Ascending aorta (tissue), 2 donors: Measurements from ENCODE around the gene EIF4EBP2. TPM values are rescaled to one million over a fixed set of nuclear protein-coding genes. Genes with fewer than 3 reads are reported as not detected.
A peak's percentile ranks its signal among the peaks of the same experiment; 100 is the strongest.

Experiments used
- DNase-seq, 2 donors: peaks; one replicate each; pipeline ENCODE4 v3.0.0-alpha.2; 2019; ENCODE audit warnings: low spot score in 2 of 2
- H3K27ac ChIP-seq, 2 donors: fragments of 200-600 bp; sonication (generic); one replicate each; pipeline ENCODE4 v1.5.1; 2016 to 2017; ENCODE audit warnings: mild to moderate bottlenecking in 1 of 2
- H3K27me3 ChIP-seq: fragments of 200-600 bp; sonication (generic); one replicate; pipeline ENCODE4 v1.5.1; 2017
- H3K36me3 ChIP-seq, 2 donors: fragments of 200-600 bp; sonication (generic); one replicate each; pipeline ENCODE4 v1.5.1; 2016
- H3K4me1 ChIP-seq, 2 donors: fragments of 200-600 bp; sonication (generic); one replicate each; pipeline ENCODE4 v1.5.1; 2016 to 2017; ENCODE audit warnings: mild to moderate bottlenecking in 1 of 2
- H3K4me3 ChIP-seq, 2 donors: fragments of 200-600 bp; sonication (generic); one replicate each; pipeline ENCODE4 v1.5.1; 2016 to 2017; ENCODE audit warnings: mild to moderate bottlenecking in 1 of 2
- H3K9me3 ChIP-seq, 2 donors: fragments of 200-600 bp; sonication (generic); one replicate each; pipeline ENCODE4 v1.5.1; 2016
- intact Hi-C: fragments of 100-400 bp; cut with DNase I; formaldehyde crosslinking; loops from one replicate; pipeline ENCODE4 v1.15.1; 2023
- total RNA-seq: library from RNA; depleted of rRNA; stranded (reverse); fragments of >200 nt; gene quantifications from one replicate; pipeline ENCODE4 v1.1.0, GENCODE V29; 2016
- TF ChIP-seq, protein P1 (sequence below), 3 experiments: fragments of 200-600 bp in 2 of 3; fragments of 450-650 bp in 1 of 3; sonication (generic) in 2 of 3; IDR thresholded peaks; one replicate each; pipeline ENCODE4 v1.5.1; 2016 to 2019; ENCODE audit warnings: antibody characterized with exemption in 3 of 3, mild to moderate bottlenecking in 1 of 3, moderate library complexity in 1 of 3

Gene EIF4EBP2
- total RNA-seq, 1 donor from 2014 or later = 35.4 TPM

DNA sequence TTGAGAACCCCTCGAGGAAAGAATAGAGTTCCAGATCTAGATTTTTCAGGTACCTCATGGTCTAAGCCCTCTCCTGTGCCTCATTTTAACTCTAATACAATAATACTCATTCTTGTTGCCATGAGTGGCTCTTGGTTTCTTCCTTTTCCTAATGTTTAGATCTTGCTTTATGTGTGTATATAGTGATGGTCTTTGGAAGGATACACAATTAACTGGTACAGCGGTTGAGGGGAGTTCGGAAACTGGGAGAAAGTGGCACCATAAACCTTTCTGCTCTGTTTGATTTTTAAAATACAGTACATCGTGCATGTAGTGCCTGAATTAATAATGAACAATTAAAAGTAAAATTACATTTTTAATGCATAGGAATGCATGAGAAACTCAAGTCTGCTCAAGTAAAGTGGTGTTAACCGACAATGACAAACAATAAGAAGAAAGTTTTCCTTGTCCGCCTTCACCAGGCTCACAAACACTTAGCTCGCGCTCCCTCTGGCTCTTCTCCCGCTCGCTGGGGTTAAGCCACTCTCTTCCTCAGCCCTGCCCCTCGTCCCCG is 386 bp upstream of the EIF4EBP2 start:
- no peaks in the 10 kb centered on the region for H3K27me3 ChIP-seq
- TF ChIP-seq, protein P1, sequence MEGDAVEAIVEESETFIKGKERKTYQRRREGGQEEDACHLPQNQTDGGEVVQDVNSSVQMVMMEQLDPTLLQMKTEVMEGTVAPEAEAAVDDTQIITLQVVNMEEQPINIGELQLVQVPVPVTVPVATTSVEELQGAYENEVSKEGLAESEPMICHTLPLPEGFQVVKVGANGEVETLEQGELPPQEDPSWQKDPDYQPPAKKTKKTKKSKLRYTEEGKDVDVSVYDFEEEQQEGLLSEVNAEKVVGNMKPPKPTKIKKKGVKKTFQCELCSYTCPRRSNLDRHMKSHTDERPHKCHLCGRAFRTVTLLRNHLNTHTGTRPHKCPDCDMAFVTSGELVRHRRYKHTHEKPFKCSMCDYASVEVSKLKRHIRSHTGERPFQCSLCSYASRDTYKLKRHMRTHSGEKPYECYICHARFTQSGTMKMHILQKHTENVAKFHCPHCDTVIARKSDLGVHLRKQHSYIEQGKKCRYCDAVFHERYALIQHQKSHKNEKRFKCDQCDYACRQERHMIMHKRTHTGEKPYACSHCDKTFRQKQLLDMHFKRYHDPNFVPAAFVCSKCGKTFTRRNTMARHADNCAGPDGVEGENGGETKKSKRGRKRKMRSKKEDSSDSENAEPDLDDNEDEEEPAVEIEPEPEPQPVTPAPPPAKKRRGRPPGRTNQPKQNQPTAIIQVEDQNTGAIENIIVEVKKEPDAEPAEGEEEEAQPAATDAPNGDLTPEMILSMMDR (IDR thresholded peaks at IDR 0.05) = no peak
- DNase-seq = no peak
- peaks cover 6 to 19% of the 10 kb centered on the region in 2 donors for H3K4me1 ChIP-seq
- peak overlapping the region; percentile 84 to 96 for H3K4me3 ChIP-seq
- no peaks in the 10 kb centered on the region for H3K36me3 ChIP-seq
- intact Hi-C loops = loop anchor here (1.0 to 2.0 kb wide), 5 partner anchors 21 to 170 kb away; partner anchors contain the start of genes LRRC20 and PPA1
- H3K9me3 ChIP-seq = no peaks in the 10 kb centered on the region
- H3K27ac ChIP-seq = peak overlapping the region; percentile 98 to 100

DNA sequence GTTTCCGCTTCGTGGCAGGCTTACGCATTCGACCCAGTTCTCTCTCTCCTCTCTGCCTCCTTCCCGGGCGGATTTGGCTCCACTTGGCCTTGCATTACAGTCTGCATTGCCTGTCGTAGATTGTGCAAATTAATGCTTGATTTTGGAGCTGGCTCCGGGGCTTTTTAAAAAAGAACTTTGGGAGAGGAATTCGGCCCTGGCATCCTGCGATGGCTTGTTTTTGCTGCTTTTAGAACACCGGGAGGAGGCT is 767 bp downstream of the EIF4EBP2 start:
- peak overlapping the region; percentile 84 to 96 for H3K4me3 ChIP-seq
- DNase-seq = no peak
- H3K9me3 ChIP-seq = no peaks in the 10 kb centered on the region
- TF ChIP-seq, protein P1 (IDR thresholded peaks at IDR 0.05) = no peak
- H3K4me1 ChIP-seq = peaks cover 6 to 28% of the 10 kb centered on the region in 2 donors
- intact Hi-C loops = loop anchor here (1.0 to 2.0 kb wide), 5 partner anchors 22 to 171 kb away; partner anchors contain the start of genes LRRC20 and PPA1
- no peaks in the 10 kb centered on the region for H3K36me3 ChIP-seq
- H3K27me3 ChIP-seq = no peaks in the 10 kb centered on the region
- peak overlapping the region; percentile 98 to 100 for H3K27ac ChIP-seq

- peak; percentile 81 to 94 for DNase-seq
- TF ChIP-seq, protein P1 (IDR thresholded peaks at IDR 0.05) = no peak
- Histone ChIP-seq H3K27ac (peak overlapping the region; percentile 98 to 100), H3K9me3 (no peaks in the 10 kb centered on the region), H3K27me3 (no peaks in the 10 kb centered on the region), H3K4me1 (peaks cover 6 to 30% of the 10 kb centered on the region in 2 donors), H3K36me3 (peaks cover 0 to 5% of the 10 kb centered on the region in 2 donors), H3K4me3 (peak overlapping the region; percentile 84 to 96)
- intact Hi-C loops = loop anchor here (2.0 kb wide), 1 partner anchor 30 kb away; no protein-coding TSS in a partner anchor
These were observed 1.3 kb downstream of the EIF4EBP2 start for GRCh38 chr10:70405037-70405824.

DNA sequence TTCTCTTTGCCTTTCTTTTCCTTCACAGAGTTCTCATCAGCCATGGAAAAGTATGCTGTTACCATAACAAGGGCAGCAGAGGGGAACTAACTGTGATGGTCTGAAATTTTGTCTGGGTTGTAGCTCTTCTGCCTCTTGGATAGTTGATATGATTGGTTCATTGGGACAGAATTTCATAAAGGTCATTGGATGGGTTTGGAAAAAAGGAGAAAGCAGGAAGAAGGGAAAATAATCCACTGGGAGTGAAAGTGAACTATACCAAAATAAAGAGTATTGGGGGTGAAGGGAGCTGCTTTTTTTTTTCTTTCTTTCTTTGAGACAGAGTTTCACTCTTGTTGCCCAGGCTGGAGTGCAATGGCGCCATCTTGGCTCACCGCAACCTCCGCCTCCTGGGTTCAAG is 5.8 kb downstream of the EIF4EBP2 start:
- no peak for DNase-seq
- Histone ChIP-seq H3K4me1 (peaks cover 6 to 27% of the 10 kb centered on the region in 2 donors), H3K4me3 (no peak overlapping the region), H3K9me3 (no peaks in the 10 kb centered on the region), H3K27ac (no peak overlapping the region), H3K36me3 (peaks cover 2 to 12% of the 10 kb centered on the region in 2 donors), H3K27me3 (no peaks in the 10 kb centered on the region)
- TF ChIP-seq, protein P1 (IDR thresholded peaks at IDR 0.05) = no peak
- intact Hi-C loops = no loop called here

GRCh38 chr10:70410608-70411007 is 6.7 kb downstream of the EIF4EBP2 start:
- Histone ChIP-seq H3K4me1 (peaks cover 6 to 27% of the 10 kb centered on the region in 2 donors), H3K27ac (no peak overlapping the region)

More at GRCh38 chr10:70410608-70411007, 6.7 kb downstream of the EIF4EBP2 start:
- peaks cover 2 to 12% of the 10 kb centered on the region in 2 donors for H3K36me3 ChIP-seq
- no peak for DNase-seq
- H3K9me3 ChIP-seq = no peaks in the 10 kb centered on the region
- H3K4me3 ChIP-seq = no peak overlapping the region
- intact Hi-C loops = no loop called here
- TF ChIP-seq, protein P1 (IDR thresholded peaks at IDR 0.05) = no peak
- no peaks in the 10 kb centered on the region for H3K27me3 ChIP-seq
